H9 (cell line): Measurements from ENCODE around the gene DACT2. TPM values are rescaled to one million over a fixed set of nuclear protein-coding genes. Genes with fewer than 3 reads are reported as not detected.

ENCODE experiments used
- DNase-seq: peaks from one replicate; pipeline ENCODE4 v3.0.0-alpha.2; 2017
- H2AFZ ChIP-seq: one replicate; pipeline ENCODE4 v1.6.1; 2013; ENCODE audit warnings: mild to moderate bottlenecking, low read length, control low read depth, moderate library complexity
- H2AK5ac ChIP-seq: 2 replicates; pipeline ENCODE4 v1.6.1; 2013; ENCODE audit warnings: low read length, control low read depth, mixed read lengths; ENCODE audit not compliant: insufficient read length
- H2BK120ac ChIP-seq: one replicate; pipeline ENCODE4 v1.6.1; 2013; ENCODE audit warnings: low read depth, mild to moderate bottlenecking, low read length, control low read depth, inconsistent platforms; ENCODE audit not compliant: poor library complexity, severe bottlenecking
- H2BK12ac ChIP-seq: 2 replicates; pipeline ENCODE4 v1.6.1; 2013; ENCODE audit warnings: low read length, control low read depth, mixed read lengths, low read depth; ENCODE audit not compliant: insufficient read length
- H2BK15ac ChIP-seq: 2 replicates; pipeline ENCODE4 v1.6.1; 2013; ENCODE audit warnings: low read depth, low read length, control low read depth
- H2BK20ac ChIP-seq: one replicate; pipeline ENCODE4 v1.6.1; 2013; ENCODE audit warnings: low read depth, mild to moderate bottlenecking, low read length, control low read depth, inconsistent platforms; ENCODE audit not compliant: poor library complexity, severe bottlenecking
- H2BK5ac ChIP-seq: 2 replicates; pipeline ENCODE4 v1.6.1; 2013; ENCODE audit warnings: low read length, control low read depth, mixed read lengths; ENCODE audit not compliant: insufficient read length
- H3K14ac ChIP-seq: 2 replicates; pipeline ENCODE4 v1.6.1; 2013; ENCODE audit warnings: low read length, control low read depth; ENCODE audit not compliant: insufficient read depth
- H3K18ac ChIP-seq: 2 replicates; pipeline ENCODE4 v1.6.1; 2013; ENCODE audit warnings: low read depth, mild to moderate bottlenecking, mixed read lengths, low read length, control low read depth; ENCODE audit not compliant: insufficient read length
- H3K23ac ChIP-seq: 2 replicates; pipeline ENCODE4 v1.6.1; 2013; ENCODE audit warnings: low read length, control low read depth, mixed read lengths, low read depth; ENCODE audit not compliant: insufficient read length
- H3K23me2 ChIP-seq: 2 replicates; pipeline ENCODE4 v1.6.1; 2013; ENCODE audit warnings: low read depth, mild to moderate bottlenecking, mixed read lengths, low read length, control low read depth; ENCODE audit not compliant: insufficient read length, poor library complexity, severe bottlenecking
- H3K27ac ChIP-seq: 2 replicates; pipeline ENCODE4 v1.5.1; 2013; ENCODE audit warnings: low read length, control low read depth, mixed read lengths, low read depth; ENCODE audit not compliant: insufficient read length
- H3K27me3 ChIP-seq: 2 replicates; pipeline ENCODE4 v1.6.1; 2013; ENCODE audit warnings: low read length, control low read depth, inconsistent platforms; ENCODE audit not compliant: insufficient read depth
- H3K4ac ChIP-seq: 2 replicates; pipeline ENCODE4 v1.6.1; 2013; ENCODE audit warnings: low read depth, mild to moderate bottlenecking, control low read depth, inconsistent platforms, low read length, moderate library complexity
- H3K4me1 ChIP-seq: 2 replicates; pipeline ENCODE4 v1.6.1; 2013; ENCODE audit warnings: low read length, control low read depth, inconsistent platforms; ENCODE audit not compliant: insufficient read depth
- H3K4me2 ChIP-seq: 2 replicates; pipeline ENCODE4 v1.6.1; 2013; ENCODE audit warnings: low read length, control low read depth, mixed read lengths; ENCODE audit not compliant: insufficient read length, insufficient read depth
- H3K56ac ChIP-seq: 2 replicates; pipeline ENCODE4 v1.6.1; 2013; ENCODE audit warnings: low read depth, mild to moderate bottlenecking, mixed read lengths, low read length, control low read depth; ENCODE audit not compliant: insufficient read length
- H3K79me1 ChIP-seq: 2 replicates; pipeline ENCODE4 v1.6.1; 2013; ENCODE audit warnings: low read depth, mild to moderate bottlenecking, moderate library complexity, low read length, control low read depth, inconsistent platforms; ENCODE audit not compliant: insufficient read depth, poor library complexity, severe bottlenecking
- H3K79me2 ChIP-seq: 2 replicates; pipeline ENCODE4 v1.6.1; 2013; ENCODE audit warnings: low read length, control low read depth, inconsistent platforms; ENCODE audit not compliant: insufficient read depth
- H3K9ac ChIP-seq: 2 replicates; pipeline ENCODE4 v1.6.1; 2013; ENCODE audit warnings: low read length, control low read depth, mixed read lengths; ENCODE audit not compliant: insufficient read length; ENCODE audit errors: extremely low read depth
- H3K9me3 ChIP-seq: one replicate; pipeline ENCODE4 v1.6.1; 2013; ENCODE audit warnings: low read depth, low read length, inconsistent platforms; ENCODE audit not compliant: control insufficient read depth
- H3T11ph ChIP-seq: one replicate; pipeline ENCODE4 v1.6.1; 2013; ENCODE audit warnings: mild to moderate bottlenecking, low read length, control low read depth, inconsistent platforms
- H4K20me1 ChIP-seq: one replicate; pipeline ENCODE4 v1.6.1; 2013; ENCODE audit not compliant: control insufficient read depth, insufficient read length, insufficient read depth
- H4K5ac ChIP-seq: 2 replicates; pipeline ENCODE4 v1.6.1; 2013; ENCODE audit warnings: low read depth, mild to moderate bottlenecking, mixed read lengths, low read length, control low read depth; ENCODE audit not compliant: insufficient read length
- H4K8ac ChIP-seq: replicated peaks from 2 replicates; pipeline ENCODE4 v1.6.1; 2013; ENCODE audit warnings: low read length, control low read depth, mixed read lengths, low read depth; ENCODE audit not compliant: insufficient read length
- H4K91ac ChIP-seq: 2 replicates; pipeline ENCODE4 v1.6.1; 2013; ENCODE audit warnings: low read depth, mild to moderate bottlenecking, moderate library complexity, mixed read lengths, low read length, control low read depth; ENCODE audit not compliant: insufficient read length
- H3K27ac Mint-ChIP-seq, 3 experiments: 2 replicates in 2 of 3; 3 replicates in 1 of 3; pipeline ENCODE4 v1.8.0; 2020 to 2021; ENCODE audit warnings: mixed read lengths in 3 of 3, mild to moderate bottlenecking in 1 of 3, moderate library complexity in 1 of 3
- H3K27me3 Mint-ChIP-seq: 2 replicates; pipeline ENCODE4 v1.8.0; 2021; ENCODE audit warnings: low read depth, mild to moderate bottlenecking, moderate library complexity, mixed read lengths
- H3K36me3 Mint-ChIP-seq, 3 experiments: 2 replicates in 2 of 3; 3 replicates in 1 of 3; pipeline ENCODE4 v1.8.0; 2020 to 2021; ENCODE audit warnings: low read depth in 3 of 3, mixed read lengths in 3 of 3; ENCODE audit not compliant: insufficient read depth in 1 of 3
- H3K4me1 Mint-ChIP-seq, 2 experiments: 2 replicates each; pipeline ENCODE4 v1.8.0; 2020; ENCODE audit warnings: mixed read lengths in 2 of 2
- H3K4me3 Mint-ChIP-seq, 2 experiments: 2 replicates in 1 of 2; 3 replicates in 1 of 2; pipeline ENCODE4 v1.8.0; 2020 to 2021; ENCODE audit warnings: mild to moderate bottlenecking in 2 of 2, mixed read lengths in 2 of 2, moderate library complexity in 1 of 2
- H3K9me3 Mint-ChIP-seq, 2 experiments: 2 replicates in 1 of 2; 3 replicates in 1 of 2; pipeline ENCODE4 v1.8.0; 2020; ENCODE audit warnings: mild to moderate bottlenecking in 2 of 2, mixed read lengths in 2 of 2, moderate library complexity in 1 of 2
- CTCF ChIP-seq: fragments of 200-600 bp; sonication (generic); conservative IDR thresholded peaks from 3 replicates; pipeline ENCODE4 v1.8.0; 2021; ENCODE audit warnings: antibody characterized with exemption, mild to moderate bottlenecking
- WGBS: extraction: QIAGEN DNeasy Blood & Tissue Kit; methylation state at CpG from one replicate; pipeline ENCODE4 v1.1.7; 2013; ENCODE audit warnings: missing lambda C conversion rate, low lambda C conversion rate, mixed read lengths; ENCODE audit not compliant: insufficient read length; ENCODE audit errors: extremely low coverage; 5-methylcytosine and 5-hydroxymethylcytosine counted together
- total RNA-seq: library from RNA; stranded (reverse); gene quantifications from 2 replicates; pipeline ENCODE4 v1.2.1, GENCODE V29; 2021

Gene DACT2
- total RNA-seq, 1 experiment from 2014 or later = 1.8 TPM

GRCh38 chr6:168274037-168274952 lies 45.3 kb downstream of the DACT2 start:
- Histone ChIP-seq H3K4ac (no peak overlapping the region), H4K20me1 (no peaks in the 10 kb centered on the region), H3K18ac (no peak overlapping the region), H3K79me2 (no peaks in the 10 kb centered on the region), H2BK12ac (no peak overlapping the region), H3K23me2 (no peaks in the 10 kb centered on the region), H4K8ac (no peak overlapping the region), H3K27ac (no peak overlapping the region), H3K79me1 (no peaks in the 10 kb centered on the region), H3K9ac (no peak overlapping the region), H3K14ac (no peak overlapping the region; the same call in 1 of the 2 replicates), H3K23ac (no peak overlapping the region), H3K27me3 (no peaks in the 10 kb centered on the region), H3K4me2 (no peak overlapping the region), H2BK5ac (no peak overlapping the region), H4K5ac (no peak overlapping the region), H3T11ph (no peak overlapping the region), H2BK120ac (no peak overlapping the region), H3K9me3 (no peaks in the 10 kb centered on the region), H3K4me1 (no peaks in the 10 kb centered on the region; the same call in 1 of the 2 replicates), H2AK5ac (no peak overlapping the region), H2AFZ (no peak overlapping the region), H2BK20ac (no peak overlapping the region), H4K91ac (no peak overlapping the region), H2BK15ac (no peak overlapping the region), H3K56ac (no peak overlapping the region)
- H3K27ac Mint-ChIP-seq = no peak overlapping the region
- H3K4me3 Mint-ChIP-seq = 0 out of 5 replicates have a peak overlapping the region, but pooled peaks of 1 of the 2 experiments have one; percentile 14
- no CpG with 5 or more reads among the region's 22 CpGs for WGBS
- H3K36me3 Mint-ChIP-seq = no peaks in the 10 kb centered on the region; a peak in 1 of 7 replicates
- peak; percentile 48 for DNase-seq
- TF ChIP-seq CTCF = no peak
- peaks cover 37 to 50% of the 10 kb centered on the region in 2 experiments for H3K4me1 Mint-ChIP-seq
- peaks cover 21% of the 10 kb centered on the region for H3K27me3 Mint-ChIP-seq
- no peaks in the 10 kb centered on the region for H3K9me3 Mint-ChIP-seq
